K562 treated with DMSO at 1 percent for 4 hours (cell line): Measurements from ENCODE around the gene TSACC. TPM values are rescaled to one million over a fixed set of nuclear protein-coding genes. Genes with fewer than 3 reads are reported as not detected.

Experiments used
- total RNA-seq: library from RNA; unstranded; fragments of 300-600 nt; gene quantifications from 2 replicates; pipeline ENCODE4 v1.2.3, GENCODE V29; 2022; ENCODE audit not compliant: insufficient read depth

The TSACC gene
- total RNA-seq: not detected in 2 replicates

DNA sequence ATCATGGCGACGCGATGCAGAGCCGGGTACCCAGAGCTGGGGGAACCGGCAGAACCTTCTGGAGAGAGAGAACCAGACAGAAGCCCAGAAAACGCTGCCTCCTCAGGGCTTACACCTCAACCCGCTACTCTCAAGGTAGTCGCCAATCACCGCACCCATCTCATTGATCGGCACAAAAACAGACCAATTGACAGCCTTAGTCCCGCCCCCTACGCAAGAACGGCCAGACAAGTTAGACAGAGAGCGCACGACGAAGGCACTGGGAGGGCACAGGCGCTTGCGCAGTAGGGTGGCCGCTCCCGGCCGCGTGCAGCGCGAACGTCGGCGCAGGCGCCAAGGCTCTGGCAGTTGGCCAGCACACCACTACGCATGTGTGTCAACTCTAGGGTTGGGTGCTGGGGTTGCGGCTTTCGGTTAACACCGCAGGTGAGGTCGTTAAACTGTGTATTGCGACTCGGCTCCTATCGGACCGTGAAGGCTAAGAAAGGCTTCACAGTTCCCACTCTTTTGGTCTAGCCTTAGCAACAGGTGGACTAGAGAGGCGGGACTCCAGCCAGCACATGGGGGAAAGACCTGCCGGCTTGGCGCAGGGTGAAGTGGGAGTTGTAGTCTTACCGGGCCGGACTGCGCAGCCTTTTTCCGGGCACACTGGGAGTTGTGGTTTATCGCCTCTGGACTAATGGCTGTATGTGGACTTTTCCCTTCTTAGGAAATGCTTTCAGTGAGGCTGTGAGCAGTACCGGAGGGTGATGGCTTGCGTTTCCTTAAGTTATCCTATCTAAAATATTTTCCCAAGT is at the start of gene TSACC, which contains the start of gene CCT3:
TSACC (plus strand) TSS at position 347 of the 797 bp plus-strand sequence. CDS start 1,232 bp downstream, outside the sequence.
CCT3 (minus strand) TSS at position 113 of the 797 bp plus-strand sequence; CDS start at position 5, 108 bp downstream.

GRCh38 chr1:156295391-156295947 is 42.9 kb upstream of the TSACC start, which contains the start of gene GLMP:
GLMP (minus strand) TSS chr1:156295679; CDS start chr1:156295645, 34 bp downstream.

GRCh38 chr1:156298852-156299357 is 39.4 kb upstream of the TSACC start, which contains the start of gene VHLL:
VHLL (minus strand) TSS chr1:156299307; CDS start chr1:156299189, 118 bp downstream.

DNA sequence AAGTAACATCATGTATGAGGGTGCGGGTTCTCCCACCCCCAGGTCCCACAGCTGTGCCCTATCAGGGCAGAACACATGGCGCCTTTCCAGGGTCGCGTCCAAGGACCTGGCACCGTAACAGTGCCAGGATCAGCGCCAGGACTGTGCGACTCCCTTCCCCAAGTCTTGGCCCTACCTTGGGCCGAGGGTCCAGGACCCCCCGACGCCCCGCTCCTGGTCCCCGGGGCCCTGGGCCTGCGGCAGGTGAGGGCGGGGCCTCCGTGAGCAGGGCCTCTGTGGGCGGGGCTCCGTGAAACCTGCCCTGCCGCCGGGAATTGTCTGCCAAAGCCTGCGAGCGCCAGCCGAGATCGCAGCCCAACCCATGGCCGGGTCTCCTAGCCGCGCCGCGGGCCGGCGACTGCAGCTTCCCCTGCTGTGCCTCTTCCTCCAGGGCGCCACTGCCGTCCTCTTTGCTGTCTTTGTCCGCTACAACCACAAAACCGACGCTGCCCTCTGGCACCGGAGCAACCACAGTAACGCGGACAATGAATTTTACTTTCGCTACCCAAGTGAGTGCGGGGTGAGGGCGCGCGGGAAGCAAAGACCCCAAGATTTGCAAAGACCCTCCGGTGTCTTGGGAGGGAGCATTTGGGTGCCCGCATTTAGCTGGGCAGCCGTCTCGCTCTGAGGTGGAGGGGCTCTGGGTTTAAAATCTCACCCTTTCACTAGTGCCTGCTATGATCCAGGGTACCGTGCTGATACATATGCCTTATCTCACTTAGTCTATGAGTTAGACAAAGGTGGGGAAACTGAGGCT is 30.8 kb downstream of the TSACC start, which contains the start of gene RHBG:
RHBG (plus strand) TSS at position 323 of the 796 bp plus-strand sequence; CDS start at position 362, 39 bp downstream.

Other genes starting within 250 kb of the TSACC start
- 328 and 359 TPM in 2 replicates for gene LMNA, start 223.8 kb upstream of the TSACC start, total RNA-seq
- 0.45 and 0.68 TPM in 2 replicates for gene SEMA4A, start 184.9 kb upstream of the TSACC start, total RNA-seq
- 16.0 and 26.8 TPM in 2 replicates for gene SLC25A44, start 144.4 kb upstream of the TSACC start, total RNA-seq
- 102 and 112 TPM in 2 replicates for gene PMF1, start 125.5 kb upstream of the TSACC start, total RNA-seq
- gene BGLAP, start 96.3 kb upstream of the TSACC start, total RNA-seq: not detected in 2 replicates
- gene PAQR6, start 90.5 kb upstream of the TSACC start, total RNA-seq: 2.5 and 5.7 TPM in 2 replicates
- 45.9 and 65.7 TPM in 2 replicates for gene SMG5, start 55.7 kb upstream of the TSACC start, total RNA-seq
- 4.9 and 11.9 TPM in 2 replicates for gene TMEM79, start 54.2 kb upstream of the TSACC start, total RNA-seq
- 30.9 and 33.6 TPM in 2 replicates for gene GLMP, start 42.8 kb upstream of the TSACC start, total RNA-seq
- gene VHLL, start 39.2 kb upstream of the TSACC start, total RNA-seq: not detected in 2 replicates
- gene CCT3, start 234 bp upstream of the TSACC start, total RNA-seq: 323 and 373 TPM in 2 replicates
- not detected in 2 replicates for gene RHBG, start 30.7 kb downstream of the TSACC start, total RNA-seq
- 11.7 and 13.0 TPM in 2 replicates for gene MEF2D, start 162.2 kb downstream of the TSACC start, total RNA-seq
- gene IQGAP3, start 234.0 kb downstream of the TSACC start, total RNA-seq: 20.0 and 21.0 TPM in 2 replicates
- not detected in 2 replicates for gene TTC24, start 241.2 kb downstream of the TSACC start, total RNA-seq